ENCODE results near the gene MRPL52.
"Not testable (repeated sequence)": the region's sequence is repeated elsewhere in the genome, so short reads cannot be mapped to it uniquely, and the experiment has no call there.

Gene MRPL52

GRCh38 chr14:22860377-22860776 is 30.7 kb downstream of the MRPL52 start:
- DNase-seq = not testable (repeated sequence)

- no peak for DNase-seq
Measured at GRCh38 chr14:22861651-22862050, 32.0 kb downstream of the MRPL52 start.

GRCh38 chr14:22864979-22865378 is 35.3 kb downstream of the MRPL52 start:
- no peak for DNase-seq

- DNase-seq = no peak
Measured at GRCh38 chr14:22865424-22866405, 36.0 kb downstream of the MRPL52 start.

GRCh38 chr14:22866874-22867273 is 37.2 kb downstream of the MRPL52 start:
- no peak for DNase-seq

GRCh38 chr14:22870811-22871223 is 41.1 kb downstream of the MRPL52 start:
- no peak for DNase-seq

- DNase-seq = no peak
Measured at GRCh38 chr14:22871224-22872032, 41.7 kb downstream of the MRPL52 start, which contains the start of gene LRP10. Gene LRP10, plus strand, starts transcription at chr14:22871740. Its CDS starts 564 bp downstream, at chr14:22872304.

- DNase-seq = no peak
Measured at GRCh38 chr14:22872033-22872832, 42.5 kb downstream of the MRPL52 start.

- no peak for DNase-seq
Measured at GRCh38 chr14:22872833-22873520, 43.3 kb downstream of the MRPL52 start.

- no peak for DNase-seq
Measured at GRCh38 chr14:22875003-22875747, 45.5 kb downstream of the MRPL52 start.

GRCh38 chr14:22875748-22876319 is 46.1 kb downstream of the MRPL52 start:
- no peak for DNase-seq

GRCh38 chr14:22877000-22877501 is 47.4 kb downstream of the MRPL52 start:
- DNase-seq = no peak

GRCh38 chr14:22878271-22879246 is 48.9 kb downstream of the MRPL52 start:
- DNase-seq = no peak

GRCh38 chr14:22882064-22882463 is 52.4 kb downstream of the MRPL52 start:
- DNase-seq = no peak

- DNase-seq = no peak
Measured at GRCh38 chr14:22882529-22883172, 53.0 kb downstream of the MRPL52 start.

GRCh38 chr14:22883173-22883976 is 53.7 kb downstream of the MRPL52 start, which contains the start of gene REM2:
Gene REM2, plus strand, starts transcription at chr14:22883222. Its CDS starts 66 bp downstream, at chr14:22883288.
- no peak for DNase-seq

GRCh38 chr14:22884076-22884737 is 54.5 kb downstream of the MRPL52 start:
- DNase-seq = no peak

All from NCI-H2081 treated with DMSO at 0.1 percent for 48 hours (cell line).